GM12801 (cell line): ENCODE results near the gene VEGFB.

Experiments
- CTCF ChIP-seq: IDR thresholded peaks from one replicate; pipeline ENCODE4 v1.5.1; 2011; ENCODE audit warnings: control low read depth; ENCODE audit not compliant: insufficient read length; ENCODE audit errors: extremely low read depth

VEGFB gene

DNA sequence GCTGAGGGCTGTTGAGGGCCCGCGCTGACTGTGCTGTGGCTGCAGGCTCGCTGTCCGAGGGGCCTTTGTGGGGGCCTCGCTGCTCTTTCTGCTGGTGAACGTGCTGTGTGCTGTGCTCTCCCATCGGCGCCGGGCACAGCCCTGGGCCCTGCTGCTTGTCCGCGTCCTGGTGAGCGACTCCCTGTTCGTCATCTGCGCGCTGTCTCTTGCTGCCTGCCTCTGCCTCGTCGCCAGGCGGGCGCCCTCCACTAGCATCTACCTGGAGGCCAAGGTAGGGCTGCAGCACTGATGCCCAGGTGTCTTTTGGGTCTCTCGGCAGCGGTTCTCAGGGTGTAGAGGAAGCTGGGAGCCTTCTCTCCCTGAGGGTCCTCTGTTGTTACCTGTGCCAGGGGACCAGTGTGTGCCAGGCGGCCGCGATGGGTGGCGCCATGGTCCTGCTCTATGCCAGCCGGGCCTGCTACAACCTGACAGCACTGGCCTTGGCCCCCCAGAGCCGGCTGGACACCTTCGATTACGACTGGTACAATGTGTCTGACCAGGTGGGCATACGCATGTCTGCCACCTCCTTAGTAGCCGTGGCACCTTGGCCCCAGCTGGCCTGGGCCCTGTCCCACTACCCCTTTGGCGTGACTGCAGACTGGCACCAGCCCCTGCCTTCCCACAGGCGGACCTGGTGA lies 53.4 kb downstream of the VEGFB start:
- TF ChIP-seq CTCF = no peak

DNA sequence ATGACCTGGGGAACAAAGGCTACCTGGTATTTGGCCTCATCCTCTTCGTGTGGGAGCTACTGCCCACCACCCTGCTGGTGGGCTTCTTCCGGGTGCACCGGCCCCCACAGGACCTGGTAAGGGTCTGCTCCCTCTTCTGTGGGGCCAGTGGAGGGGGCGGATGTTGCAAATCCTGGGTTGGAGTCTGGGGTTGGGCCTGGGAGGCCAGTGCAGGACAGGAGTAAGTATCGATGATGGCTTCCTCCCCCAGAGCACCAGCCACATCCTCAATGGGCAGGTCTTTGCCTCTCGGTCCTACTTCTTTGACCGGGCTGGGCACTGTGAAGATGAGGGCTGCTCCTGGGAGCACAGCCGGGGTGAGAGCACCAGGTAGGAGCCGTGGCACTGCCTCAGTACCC lies 54.0 kb downstream of the VEGFB start:
- no peak for TF ChIP-seq CTCF
